PFSK-1 (cell line): Measurements from ENCODE around the gene GNB3.
A peak's percentile ranks its signal among the peaks of the same experiment; 100 is the strongest.

ENCODE experiments used
- FOXP2 ChIP-seq: optimal IDR thresholded peaks from 2 replicates; pipeline ENCODE3; 2011; ENCODE audit warnings: borderline replicate concordance, control low read depth, inconsistent platforms; ENCODE audit not compliant: insufficient read depth; ENCODE audit errors: extremely low read length, extremely low read depth
- POLR2AphosphoS5 ChIP-seq: IDR thresholded peaks from 2 replicates; pipeline ENCODE4 v1.6.1; 2012; ENCODE audit warnings: low read depth, mild to moderate bottlenecking, control low read depth, low read length, moderate library complexity
- SIN3A ChIP-seq: IDR thresholded peaks from 2 replicates; pipeline ENCODE4 v1.6.1; 2012; ENCODE audit warnings: mild to moderate bottlenecking, low read length, moderate library complexity, borderline replicate concordance; ENCODE audit not compliant: insufficient read depth
- TAF1 ChIP-seq: IDR thresholded peaks from 2 replicates; pipeline ENCODE4 v1.6.1; 2012; ENCODE audit warnings: low read length, control low read depth, borderline replicate concordance; ENCODE audit not compliant: insufficient read depth
- TF ChIP-seq, protein P1 (sequence below), 2 experiments: IDR thresholded peaks; 2 replicates each; pipeline versions ENCODE4 v1.6.1 to v1.8.0; 2011 to 2012; ENCODE audit warnings: low read depth in 2 of 2, low read length in 2 of 2, control low read depth in 1 of 2, inconsistent platforms in 1 of 2, mild to moderate bottlenecking in 1 of 2, moderate library complexity in 1 of 2; ENCODE audit not compliant: insufficient read depth in 1 of 2

DNA sequence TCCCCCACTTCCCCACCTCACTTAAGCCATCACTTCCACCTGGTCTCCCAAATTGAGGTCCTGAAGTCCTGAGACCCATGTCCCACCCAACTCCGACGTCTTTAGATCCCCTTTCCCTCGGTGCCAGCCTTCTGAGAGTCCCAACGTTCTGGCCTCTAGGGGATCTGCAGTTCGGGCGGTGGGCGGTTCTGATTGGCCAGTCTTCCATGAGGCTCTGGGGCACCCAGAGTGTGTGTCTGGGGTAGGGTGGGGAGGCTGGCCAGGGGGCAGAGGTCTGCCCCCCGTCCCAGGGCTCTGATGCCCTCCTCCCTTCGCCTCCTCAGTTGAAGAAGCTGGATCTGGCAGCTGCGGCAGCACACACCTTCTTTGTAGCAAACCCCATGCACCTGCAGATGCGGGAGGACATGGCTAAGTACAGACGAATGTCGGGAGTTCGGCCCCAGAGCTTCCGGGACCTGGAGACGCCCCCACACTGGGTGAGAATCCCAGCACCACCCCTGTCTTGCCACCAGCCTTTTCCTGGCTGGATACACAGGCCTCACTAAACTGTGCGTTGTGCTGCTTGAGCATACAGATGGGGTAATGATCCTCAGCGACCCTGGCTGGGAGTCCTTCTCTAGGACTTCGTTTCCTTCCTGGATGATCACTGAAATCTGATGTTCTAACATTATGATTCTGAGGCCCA is 11.0 kb upstream of the GNB3 start:
- no peak for TF ChIP-seq TAF1
- TF ChIP-seq POLR2AphosphoS5 = peak; percentile 48; the same call in 1 of the 2 replicates
- TF ChIP-seq, protein P1, sequence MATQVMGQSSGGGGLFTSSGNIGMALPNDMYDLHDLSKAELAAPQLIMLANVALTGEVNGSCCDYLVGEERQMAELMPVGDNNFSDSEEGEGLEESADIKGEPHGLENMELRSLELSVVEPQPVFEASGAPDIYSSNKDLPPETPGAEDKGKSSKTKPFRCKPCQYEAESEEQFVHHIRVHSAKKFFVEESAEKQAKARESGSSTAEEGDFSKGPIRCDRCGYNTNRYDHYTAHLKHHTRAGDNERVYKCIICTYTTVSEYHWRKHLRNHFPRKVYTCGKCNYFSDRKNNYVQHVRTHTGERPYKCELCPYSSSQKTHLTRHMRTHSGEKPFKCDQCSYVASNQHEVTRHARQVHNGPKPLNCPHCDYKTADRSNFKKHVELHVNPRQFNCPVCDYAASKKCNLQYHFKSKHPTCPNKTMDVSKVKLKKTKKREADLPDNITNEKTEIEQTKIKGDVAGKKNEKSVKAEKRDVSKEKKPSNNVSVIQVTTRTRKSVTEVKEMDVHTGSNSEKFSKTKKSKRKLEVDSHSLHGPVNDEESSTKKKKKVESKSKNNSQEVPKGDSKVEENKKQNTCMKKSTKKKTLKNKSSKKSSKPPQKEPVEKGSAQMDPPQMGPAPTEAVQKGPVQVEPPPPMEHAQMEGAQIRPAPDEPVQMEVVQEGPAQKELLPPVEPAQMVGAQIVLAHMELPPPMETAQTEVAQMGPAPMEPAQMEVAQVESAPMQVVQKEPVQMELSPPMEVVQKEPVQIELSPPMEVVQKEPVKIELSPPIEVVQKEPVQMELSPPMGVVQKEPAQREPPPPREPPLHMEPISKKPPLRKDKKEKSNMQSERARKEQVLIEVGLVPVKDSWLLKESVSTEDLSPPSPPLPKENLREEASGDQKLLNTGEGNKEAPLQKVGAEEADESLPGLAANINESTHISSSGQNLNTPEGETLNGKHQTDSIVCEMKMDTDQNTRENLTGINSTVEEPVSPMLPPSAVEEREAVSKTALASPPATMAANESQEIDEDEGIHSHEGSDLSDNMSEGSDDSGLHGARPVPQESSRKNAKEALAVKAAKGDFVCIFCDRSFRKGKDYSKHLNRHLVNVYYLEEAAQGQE (IDR thresholded peaks at IDR 0.05; ENCODE audit: insufficient read depth in 1 of 2, low read depth in 2 of 2, low read length in 2 of 2) = no peak
- no peak for TF ChIP-seq SIN3A
- TF ChIP-seq FOXP2 = no peak
